KMS-11 (cell line): ENCODE measurements around the gene MLH3.

Source experiments
- H2AFZ ChIP-seq: fragments of 200-600 bp; sonication (generic); 2 replicates; pipeline ENCODE4 v1.6.1; 2016; ENCODE audit warnings: antibody characterized with exemption, mixed run types, low read depth
- H3K27ac ChIP-seq: fragments of 200-600 bp; sonication (generic); 2 replicates; pipeline ENCODE4 v1.6.1; 2016; ENCODE audit warnings: mild to moderate bottlenecking, mixed run types
- H3K27me3 ChIP-seq: fragments of 200-600 bp; sonication (generic); 2 replicates; pipeline ENCODE4 v1.6.1; 2017; ENCODE audit warnings: mild to moderate bottlenecking, low read depth, mixed run types, moderate library complexity; ENCODE audit not compliant: insufficient read depth
- H3K36me3 ChIP-seq: fragments of 200-600 bp; sonication (generic); 2 replicates; pipeline ENCODE4 v1.6.1; 2017; ENCODE audit warnings: mild to moderate bottlenecking, mixed run types; ENCODE audit not compliant: insufficient read depth
- H3K4me1 ChIP-seq: fragments of 200-600 bp; sonication (generic); 2 replicates; pipeline ENCODE4 v1.6.1; 2016; ENCODE audit warnings: mild to moderate bottlenecking, low read depth, mixed run types; ENCODE audit not compliant: poor library complexity, severe bottlenecking
- H3K4me2 ChIP-seq: fragments of 200-600 bp; sonication (generic); 2 replicates; pipeline ENCODE4 v1.7.0; 2016; ENCODE audit warnings: mild to moderate bottlenecking, mixed run types
- H3K4me3 ChIP-seq: fragments of 200-600 bp; sonication (generic); IDR thresholded peaks from 2 replicates; pipeline ENCODE4 v1.6.1; 2017; ENCODE audit warnings: low read depth, low read length, mixed read lengths; ENCODE audit not compliant: insufficient read depth
- H3K79me2 ChIP-seq: fragments of 200-600 bp; sonication (generic); 2 replicates; pipeline ENCODE4 v1.6.1; 2016; ENCODE audit warnings: low read depth, mixed run types; ENCODE audit not compliant: insufficient read depth
- H3K9ac ChIP-seq: fragments of 200-600 bp; sonication (generic); 2 replicates; pipeline ENCODE4 v1.6.1; 2016; ENCODE audit warnings: mild to moderate bottlenecking, mixed run types
- H4K20me1 ChIP-seq: fragments of 200-600 bp; sonication (generic); 2 replicates; pipeline ENCODE4 v1.6.1; 2016; ENCODE audit warnings: mild to moderate bottlenecking, mixed run types; ENCODE audit not compliant: insufficient read depth
- CTCF ChIP-seq: fragments of 200-600 bp; sonication (generic); conservative IDR thresholded peaks from 2 replicates; pipeline ENCODE4 v1.6.1; 2017; ENCODE audit warnings: low read depth, mild to moderate bottlenecking, antibody characterized with exemption, low read length, moderate library complexity, mixed read lengths

MLH3 gene

GRCh38 chr14:75040959-75041358 is 10.3 kb downstream of the MLH3 start:
- Histone ChIP-seq H3K9ac (no peak overlapping the region), H3K79me2 (no peaks in the 10 kb centered on the region; the same call in 1 of the 2 replicates), H3K27ac (no peak overlapping the region), H3K36me3 (no peaks in the 10 kb centered on the region), H3K4me3 (no peak overlapping the region), H3K27me3 (no peaks in the 10 kb centered on the region), H3K4me2 (no peak overlapping the region), H3K4me1 (peaks cover 38% of the 10 kb centered on the region), H2AFZ (no peak overlapping the region), H4K20me1 (no peaks in the 10 kb centered on the region)
- TF ChIP-seq CTCF = no peak

GRCh38 chr14:75040507-75040906 is 10.8 kb downstream of the MLH3 start:
- H3K36me3 ChIP-seq = no peaks in the 10 kb centered on the region
- no peaks in the 10 kb centered on the region; the same call in 1 of the 2 replicates for H3K79me2 ChIP-seq
- H3K4me2 ChIP-seq = no peak overlapping the region
- H2AFZ ChIP-seq = no peak overlapping the region
- H3K4me1 ChIP-seq = peaks cover 38% of the 10 kb centered on the region
- no peak overlapping the region for H3K9ac ChIP-seq
- no peak overlapping the region for H3K27ac ChIP-seq
- no peak for TF ChIP-seq CTCF
- no peaks in the 10 kb centered on the region for H3K27me3 ChIP-seq
- H3K4me3 ChIP-seq = no peak overlapping the region
- no peaks in the 10 kb centered on the region for H4K20me1 ChIP-seq

GRCh38 chr14:75032939-75033338 is 18.3 kb downstream of the MLH3 start:
- Histone ChIP-seq H3K27me3 (no peaks in the 10 kb centered on the region), H3K36me3 (no peaks in the 10 kb centered on the region), H3K4me1 (no peaks in the 10 kb centered on the region), H3K79me2 (no peaks in the 10 kb centered on the region), H3K27ac (no peak overlapping the region), H4K20me1 (no peaks in the 10 kb centered on the region), H2AFZ (no peak overlapping the region), H3K9ac (no peak overlapping the region), H3K4me3 (no peak overlapping the region), H3K4me2 (no peak overlapping the region)
- no peak for TF ChIP-seq CTCF

GRCh38 chr14:75030147-75030546 is 21.1 kb downstream of the MLH3 start:
- H3K27me3 ChIP-seq = no peaks in the 10 kb centered on the region
- no peaks in the 10 kb centered on the region for H3K79me2 ChIP-seq
- no peak overlapping the region for H2AFZ ChIP-seq
- no peak overlapping the region for H3K4me2 ChIP-seq
- no peak overlapping the region for H3K27ac ChIP-seq
- H3K4me3 ChIP-seq = no peak overlapping the region
- H4K20me1 ChIP-seq = no peaks in the 10 kb centered on the region
- TF ChIP-seq CTCF = no peak
- no peak overlapping the region for H3K9ac ChIP-seq
- no peaks in the 10 kb centered on the region for H3K4me1 ChIP-seq
- H3K36me3 ChIP-seq = no peaks in the 10 kb centered on the region
